Raji (cell line): Measurements from ENCODE around the gene CDT1.

Source experiments
- POLR2A ChIP-seq: IDR thresholded peaks from 2 replicates; pipeline ENCODE4 v1.6.1; 2011; ENCODE audit warnings: low read depth, low read length, control low read depth; ENCODE audit not compliant: insufficient read depth

CDT1 gene

DNA sequence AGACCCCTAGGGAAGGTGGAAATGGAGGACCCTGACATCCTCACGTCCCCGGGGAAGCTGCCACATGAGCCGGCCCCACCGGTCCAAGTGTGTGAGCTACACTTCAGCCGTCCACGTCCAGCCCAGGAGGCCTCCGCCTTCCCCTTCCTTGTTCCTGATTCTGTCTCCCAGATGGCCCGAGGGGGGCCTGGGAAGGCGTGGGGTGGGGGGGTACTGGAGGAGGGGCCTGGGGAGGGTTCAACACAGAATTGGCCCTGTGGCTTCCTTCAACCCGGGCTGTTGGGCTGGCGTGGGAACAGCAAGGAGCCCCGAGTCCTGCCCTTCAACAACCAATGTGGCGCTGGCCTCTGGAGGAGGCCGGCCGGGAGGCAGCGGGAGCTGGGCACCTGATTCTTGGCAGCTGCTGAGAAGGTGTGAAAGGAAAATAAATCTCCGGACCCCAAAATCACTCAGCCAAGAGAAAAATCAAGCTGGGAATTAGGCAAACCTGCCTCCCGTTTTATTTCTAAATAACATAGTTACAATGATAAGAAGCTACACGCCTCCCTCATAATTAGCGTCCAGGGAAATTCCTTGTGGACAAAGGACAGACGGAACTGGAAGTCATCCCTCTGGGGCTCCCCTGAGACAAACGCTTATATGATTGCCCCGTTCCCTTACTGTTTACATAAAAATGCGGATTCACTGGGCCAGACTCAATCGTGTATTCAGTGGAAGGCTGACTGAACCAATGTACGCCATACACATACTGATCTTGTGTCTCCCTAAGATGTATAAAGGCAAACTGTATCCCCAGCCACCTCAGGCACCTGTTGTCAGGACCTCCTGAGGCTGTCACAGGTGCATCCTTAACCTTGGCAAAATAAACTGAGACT, 9.9 kb downstream of the CDT1 start:
- TF ChIP-seq POLR2A, result no peak; the same call in 1 of the 2 replicates

DNA sequence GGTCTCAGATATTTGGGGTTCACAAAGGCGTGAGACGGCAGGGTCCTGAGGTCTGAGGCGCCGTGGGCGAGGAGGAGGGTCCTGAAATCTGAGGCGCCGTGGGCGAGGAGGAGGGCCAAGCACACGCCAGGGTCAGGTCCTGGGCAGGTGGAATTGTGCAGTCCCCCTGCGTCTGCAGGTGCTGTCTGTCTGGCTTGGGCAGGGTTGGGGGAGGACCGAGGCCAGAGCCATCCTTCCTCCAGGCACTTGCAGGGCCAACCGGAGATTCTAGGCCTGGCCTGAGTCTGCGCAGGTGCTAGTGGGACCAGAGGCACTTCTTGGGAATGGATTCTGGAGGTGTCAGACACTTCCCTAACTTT, 10.5 kb downstream of the CDT1 start:
- TF ChIP-seq POLR2A, result no peak; the same call in 1 of the 2 replicates

DNA sequence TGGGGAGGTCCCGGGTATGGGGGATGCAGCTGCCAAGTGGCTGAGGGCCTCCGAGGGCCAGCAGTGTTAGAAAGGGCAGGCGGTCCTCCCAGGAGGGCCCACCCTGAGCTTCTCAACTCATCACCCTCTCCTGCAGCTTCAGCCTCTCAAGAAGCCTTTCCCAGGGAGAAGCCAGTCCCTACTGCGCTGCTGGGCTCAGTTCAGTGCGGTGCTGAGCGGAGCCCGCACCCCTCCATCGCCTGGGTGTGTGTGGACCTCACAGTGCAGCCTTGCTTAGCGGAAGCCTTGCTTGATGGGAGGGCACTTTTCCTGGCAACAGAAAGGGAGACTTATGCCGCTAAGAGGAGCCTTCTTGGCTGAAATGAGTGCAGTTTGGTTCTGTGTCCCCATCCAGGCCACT, 11.6 kb downstream of the CDT1 start:
- TF ChIP-seq POLR2A, result no peak; the same call in 1 of the 2 replicates

DNA sequence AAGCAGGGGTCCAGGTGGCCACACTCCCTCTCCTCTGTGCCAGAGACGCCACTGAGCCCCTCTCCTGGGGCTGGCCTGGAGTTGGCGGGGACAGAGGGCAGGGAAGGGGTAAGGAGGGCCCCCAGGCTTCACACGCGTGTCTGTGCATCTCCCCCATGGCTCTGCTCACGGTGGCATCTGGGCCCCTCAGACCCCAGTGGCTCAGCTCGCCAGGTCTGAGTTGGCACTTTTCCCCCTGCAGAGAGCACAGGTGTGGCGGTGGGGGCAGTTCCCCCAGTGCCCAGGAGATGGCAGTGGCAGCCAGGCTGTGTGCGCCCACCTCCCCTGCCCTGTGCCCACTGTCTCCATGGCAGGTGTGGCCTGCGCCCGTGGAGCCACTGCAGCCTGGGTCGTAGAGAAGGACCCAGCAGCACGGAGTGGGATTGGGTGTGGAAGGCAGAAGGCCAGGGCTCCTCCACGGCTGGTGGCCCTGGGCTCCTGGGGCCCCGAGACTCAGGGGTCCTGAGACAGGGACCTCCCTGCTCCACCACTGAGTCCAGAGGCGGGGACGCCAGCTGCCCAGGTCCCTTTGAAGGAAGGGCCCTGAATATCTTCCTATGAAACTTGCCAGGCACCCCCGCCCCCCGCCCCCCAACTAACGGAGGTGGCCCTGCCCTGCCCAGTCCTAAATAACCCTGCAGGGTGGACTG, 12.5 kb downstream of the CDT1 start:
- no peak for TF ChIP-seq POLR2A

DNA sequence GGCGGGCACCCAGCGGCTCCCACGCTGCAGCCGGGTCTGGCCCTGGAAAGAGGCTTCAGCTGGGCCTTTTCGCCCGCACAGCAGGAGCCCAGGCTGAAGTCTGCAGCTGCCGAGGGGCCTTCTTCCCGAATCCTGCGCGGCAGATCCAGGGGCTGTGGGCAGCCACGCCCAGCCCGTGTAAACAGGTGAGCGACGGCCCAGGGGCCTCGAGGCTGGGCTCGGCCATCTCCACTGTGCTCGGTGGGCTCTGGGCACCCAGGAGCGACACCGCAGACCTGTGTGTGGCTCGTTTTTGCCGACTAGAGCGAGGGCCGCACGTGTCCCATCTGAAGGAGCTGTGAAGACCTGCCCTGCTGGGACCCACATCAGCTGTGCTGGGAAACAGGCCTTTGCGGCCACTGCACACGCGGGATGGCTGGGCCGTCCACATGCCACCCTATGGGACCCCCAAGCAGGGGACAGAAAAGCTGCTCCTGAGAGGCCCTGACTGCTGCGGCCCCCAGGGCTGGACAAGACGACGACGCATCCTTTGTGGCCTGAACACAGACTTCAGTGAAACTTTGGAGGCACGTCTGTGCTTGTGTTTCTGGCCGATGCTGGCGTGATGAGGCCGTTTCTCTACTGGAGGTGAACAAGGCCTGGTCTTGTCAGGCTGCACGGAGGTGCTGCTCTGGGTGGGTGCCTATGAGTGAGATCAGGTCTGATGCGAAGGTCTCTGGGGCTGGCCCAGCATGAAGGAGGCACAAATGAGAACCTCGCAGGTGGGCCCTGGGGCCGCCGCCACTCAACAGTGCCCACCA, 13.3 kb downstream of the CDT1 start:
- no peak for TF ChIP-seq POLR2A

DNA sequence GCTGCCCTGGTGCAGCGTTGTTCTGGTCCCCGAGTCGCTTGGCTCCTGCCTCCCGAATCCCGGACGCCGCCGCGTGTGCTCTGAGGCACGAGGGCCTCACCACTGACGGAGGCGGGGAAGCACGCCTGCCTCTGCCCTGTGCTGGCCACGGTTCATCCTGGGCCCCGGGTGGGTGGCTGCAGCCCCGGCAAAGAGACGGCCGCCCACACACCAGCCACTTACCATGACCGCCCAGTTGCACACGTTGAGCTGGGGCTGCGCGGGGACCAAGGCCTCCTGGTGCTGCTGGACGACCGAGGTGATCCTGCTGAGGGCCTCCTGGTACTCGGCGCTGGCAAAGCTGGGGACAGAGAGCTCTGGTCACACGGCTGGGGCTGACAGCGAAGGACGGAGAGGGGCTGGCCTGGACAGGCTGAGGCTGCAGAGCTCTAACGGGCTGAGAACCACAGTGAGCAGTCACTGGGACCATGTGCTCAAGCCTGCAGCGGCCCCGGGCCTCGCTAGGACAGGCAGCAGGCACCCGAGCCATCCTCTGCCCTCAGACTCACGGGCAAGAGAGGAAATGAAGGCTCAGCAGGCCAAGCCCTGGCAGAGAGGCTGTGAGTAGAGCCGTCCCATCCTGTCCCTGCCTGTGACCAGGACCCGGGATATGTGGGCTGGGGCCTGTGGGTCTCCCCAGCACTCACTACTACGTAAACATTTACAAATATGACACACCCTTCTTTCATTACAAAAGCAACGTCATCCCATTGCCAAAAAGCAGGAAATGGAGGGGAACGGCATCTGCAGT, 14.4 kb downstream of the CDT1 start:
- TF ChIP-seq POLR2A, result no peak

DNA sequence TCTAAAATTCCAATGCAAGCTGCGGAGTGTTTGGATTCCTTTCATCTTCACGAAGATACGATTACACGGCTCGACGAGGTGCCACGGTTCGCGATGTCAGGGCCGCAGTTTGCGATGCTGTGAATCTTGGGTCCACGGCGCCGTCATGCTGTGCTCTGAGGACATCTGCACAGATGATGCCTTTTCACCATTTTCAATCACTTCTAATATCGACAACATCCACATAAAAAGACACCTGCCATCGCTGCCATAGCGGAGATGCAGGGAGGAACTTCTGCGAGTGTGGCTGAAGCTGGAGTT, 14.9 kb downstream of the CDT1 start:
- no peak for TF ChIP-seq POLR2A

DNA sequence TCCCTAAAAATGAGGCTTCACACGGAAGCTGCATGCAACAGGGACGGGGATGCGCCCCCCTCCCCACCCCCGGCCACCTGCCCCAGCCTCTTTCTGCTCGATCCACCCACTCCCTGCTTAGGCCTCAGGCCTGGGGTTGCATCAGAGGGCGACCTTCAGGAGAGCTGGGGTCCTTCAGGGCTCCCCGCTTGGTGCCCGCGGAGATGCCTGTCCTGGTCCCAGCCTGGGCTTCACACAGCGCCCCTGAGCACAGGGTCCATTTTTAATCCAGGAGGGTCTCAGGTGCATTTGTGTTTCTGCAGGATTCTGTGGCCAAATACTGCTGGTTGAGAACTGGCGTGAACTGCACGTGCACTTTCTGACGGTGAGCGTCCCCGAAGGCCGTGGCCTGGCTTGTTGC, 15.5 kb downstream of the CDT1 start:
- TF ChIP-seq POLR2A, result no peak

DNA sequence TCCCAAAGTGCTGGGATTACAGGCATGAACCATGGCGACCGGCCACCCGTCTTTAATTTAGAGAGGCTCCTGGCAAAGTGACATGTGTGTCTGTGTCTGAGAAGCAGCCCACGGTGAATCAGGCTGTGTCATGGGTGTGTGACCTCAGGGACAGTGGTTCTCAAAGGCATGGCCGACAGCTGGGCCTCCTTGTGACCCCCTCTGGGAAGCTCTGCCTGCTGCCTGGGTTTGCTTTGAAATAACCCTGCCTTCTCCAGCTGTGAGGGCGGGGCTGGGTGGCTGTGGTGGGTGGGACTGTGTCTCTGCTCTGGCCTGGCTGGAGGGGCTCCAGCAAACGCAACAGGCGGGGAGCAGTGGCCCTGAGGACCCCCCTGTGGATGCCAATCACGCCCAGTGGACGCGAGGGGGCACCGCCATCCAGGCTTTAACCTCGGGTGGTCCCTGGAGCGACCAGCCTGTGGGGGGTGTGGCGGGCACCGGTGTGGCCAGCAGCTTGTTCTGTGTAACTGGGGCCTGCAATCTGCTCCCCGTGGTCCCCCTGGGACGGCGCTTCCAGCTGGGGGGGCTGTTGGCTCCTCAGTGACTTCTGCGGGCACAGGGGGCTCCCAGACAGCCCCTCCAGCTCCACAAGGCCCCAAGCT, 16.9 kb downstream of the CDT1 start:
- no peak for TF ChIP-seq POLR2A

DNA sequence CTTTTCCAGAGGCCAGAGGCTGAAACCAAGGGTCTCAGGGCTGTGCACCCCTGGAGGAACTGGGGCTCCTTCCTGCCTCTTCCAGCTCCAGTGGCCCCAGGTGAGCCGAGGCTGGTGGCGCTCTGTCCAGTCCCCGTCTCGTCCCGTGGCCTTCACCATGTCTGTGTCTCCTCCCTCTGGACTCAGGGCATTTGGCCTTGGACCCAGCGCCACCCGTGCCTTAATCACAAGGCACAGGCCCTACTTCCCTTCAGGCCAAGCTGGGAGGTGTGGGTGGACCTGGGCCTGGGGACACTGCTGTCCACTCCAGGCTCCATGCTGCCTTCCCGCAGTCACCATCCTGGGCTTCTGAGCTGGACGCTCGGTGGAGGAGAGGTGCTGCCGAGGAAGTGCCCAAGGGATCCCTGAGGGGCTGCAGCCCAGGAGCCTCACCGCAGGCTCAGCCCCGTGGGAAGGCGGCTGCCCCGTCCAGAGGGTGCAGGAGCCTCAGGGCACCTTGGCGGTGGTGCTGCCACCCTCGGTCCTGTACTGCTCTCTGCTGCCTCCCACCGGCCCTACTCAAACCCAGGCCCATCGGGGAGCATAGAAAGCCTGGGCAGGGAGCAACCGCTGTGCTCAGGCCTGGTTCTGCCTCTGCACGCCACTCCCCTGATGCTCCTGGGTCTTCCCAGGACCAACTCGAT, 17.7 kb downstream of the CDT1 start:
- TF ChIP-seq POLR2A, result no peak

DNA sequence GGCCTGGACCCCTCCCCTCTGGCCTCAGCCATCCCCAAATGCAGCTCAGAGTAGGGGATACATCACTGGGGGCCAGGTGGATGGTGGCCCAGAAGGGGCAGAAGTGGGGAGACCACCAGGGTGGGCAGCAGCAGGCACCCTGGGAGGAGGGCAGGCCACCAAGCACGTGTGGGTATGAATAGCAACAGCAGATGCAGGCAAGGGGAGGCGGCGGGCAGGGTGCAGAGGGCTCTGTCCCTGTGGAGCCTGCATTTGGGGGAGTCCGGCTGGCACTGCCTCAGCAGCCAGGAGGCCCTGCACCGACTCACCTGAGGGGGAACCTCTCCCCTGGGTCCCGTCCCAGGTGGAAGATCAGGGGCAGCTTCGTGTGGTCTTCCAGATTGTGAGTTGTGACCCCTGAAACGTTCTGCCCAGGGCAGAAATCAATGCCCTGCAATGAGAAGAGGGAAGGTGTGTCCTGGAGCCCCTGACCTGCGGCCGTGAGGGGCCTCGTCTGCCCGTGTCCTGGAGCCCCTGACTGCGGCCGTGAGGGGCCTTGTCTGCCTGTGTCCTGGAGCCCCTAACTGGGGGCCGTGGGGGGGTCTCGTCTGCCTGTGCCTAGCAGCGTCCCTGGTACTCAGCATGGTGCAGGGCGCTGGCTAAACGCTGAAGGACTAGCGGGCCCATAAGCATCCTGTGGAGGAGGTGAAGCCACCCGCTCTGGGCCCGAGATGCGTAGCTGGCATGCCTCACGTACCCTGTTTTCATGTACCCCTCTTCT, 18.9 kb downstream of the CDT1 start:
- no peak for TF ChIP-seq POLR2A

DNA sequence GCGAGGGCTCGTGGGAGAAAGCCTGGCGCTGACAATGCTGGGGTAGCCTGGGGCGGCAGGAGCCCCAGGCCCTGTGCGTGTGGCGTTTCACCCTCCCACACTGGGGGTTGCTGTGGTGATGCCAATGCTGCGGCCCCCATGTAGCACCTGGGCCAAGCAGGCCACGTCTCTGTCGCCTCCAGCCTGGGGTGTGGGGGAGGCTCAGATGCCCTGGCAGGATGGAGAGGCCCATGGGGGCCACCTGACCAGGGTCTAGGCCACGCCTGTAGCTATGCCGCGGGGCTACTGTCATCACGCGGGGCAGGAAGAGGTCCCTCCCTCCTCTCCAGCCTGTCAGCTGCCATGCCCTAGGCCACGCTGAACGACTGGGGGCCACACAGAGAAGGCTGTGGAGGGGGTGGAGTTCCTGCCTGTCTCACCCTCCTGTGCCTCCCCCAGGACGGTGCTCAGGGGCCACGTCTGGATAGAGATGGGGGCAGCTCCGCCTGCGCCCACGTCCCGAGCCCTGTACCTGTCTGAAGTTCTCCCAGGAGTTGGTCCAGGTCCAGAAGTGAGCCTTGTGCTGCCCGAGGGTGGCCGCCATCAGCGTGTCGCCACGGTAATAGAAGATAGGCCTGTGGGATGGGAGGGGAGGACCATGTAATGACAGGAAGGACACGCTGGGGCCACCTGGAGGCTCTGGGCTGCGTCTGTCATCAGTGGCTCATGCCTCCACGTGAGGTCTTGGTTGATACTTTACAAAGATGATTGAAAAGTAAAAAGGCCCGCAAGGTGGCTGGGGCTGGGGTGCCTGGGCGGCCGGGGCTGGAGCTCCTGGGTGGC, 20.9 kb downstream of the CDT1 start:
- TF ChIP-seq POLR2A, result no peak
